ENCODE measurements around the gene COL13A1.

Gene COL13A1

DNA sequence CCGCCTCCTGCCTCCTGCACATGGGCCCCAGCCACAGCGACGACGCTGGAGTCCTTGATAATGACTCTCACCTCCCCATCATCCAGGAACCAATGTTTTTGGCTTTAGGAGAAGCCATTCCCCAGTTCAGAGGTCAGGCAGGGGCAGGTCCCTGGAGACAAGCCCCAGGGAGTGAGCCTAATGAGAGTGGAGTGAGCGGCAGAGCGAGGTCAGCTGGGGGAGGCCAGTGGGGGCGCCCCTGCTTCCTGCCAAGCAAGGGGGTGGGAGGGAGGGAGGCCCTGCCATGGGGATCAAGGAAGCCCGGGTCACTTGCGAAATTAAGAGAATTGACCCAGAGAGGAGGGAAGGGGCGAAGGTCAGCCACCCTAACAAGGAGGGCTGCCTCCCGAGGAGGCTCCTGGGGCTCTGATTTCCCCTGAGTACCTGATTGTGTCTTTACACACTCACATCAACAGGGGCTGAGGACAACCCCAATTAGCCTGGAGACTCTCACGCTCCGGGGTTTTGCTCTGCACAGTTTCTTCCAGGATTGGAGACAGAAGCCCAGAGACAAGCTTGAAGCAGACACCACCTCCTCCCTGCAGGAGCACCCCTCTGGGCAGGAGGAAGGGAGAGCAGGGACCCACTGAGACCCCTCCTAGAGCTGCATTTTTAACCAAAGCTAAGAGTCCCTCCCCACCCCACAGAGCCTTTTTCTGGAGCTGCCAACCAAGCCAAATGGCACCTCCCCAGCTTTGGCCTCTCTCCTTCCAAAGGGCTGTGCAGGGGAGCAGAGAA lies 112.1 kb downstream of the COL13A1 start:
- no peak for DNase-seq

GRCh38 chr10:69914398-69915214 lies 112.9 kb downstream of the COL13A1 start:
- DNase-seq, result peak; percentile 12 to 33

GRCh38 chr10:69915215-69915560 lies 113.5 kb downstream of the COL13A1 start:
- no peak for DNase-seq

DNA sequence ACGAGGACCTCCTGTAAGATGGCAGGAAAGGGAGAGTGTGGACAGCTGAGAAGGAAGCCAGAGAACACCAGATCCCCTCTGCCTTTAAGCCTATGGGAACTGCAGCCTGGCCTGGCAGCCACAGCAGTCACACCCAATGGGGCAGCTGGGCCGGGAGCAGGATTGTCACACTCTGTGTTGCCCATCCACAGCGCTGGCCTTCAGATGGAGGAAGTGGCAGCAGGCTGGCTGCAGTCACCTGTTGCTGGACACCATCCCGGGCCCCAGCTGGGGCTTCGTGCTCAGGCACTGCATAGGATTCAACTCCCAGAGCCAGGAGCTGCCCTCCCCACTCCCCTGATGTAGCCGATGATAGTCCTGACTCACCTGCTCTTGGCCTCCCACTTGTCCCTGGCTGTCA lies 114.4 kb downstream of the COL13A1 start:
- DNase-seq, result no peak

GRCh38 chr10:69918036-69918435 lies 116.3 kb downstream of the COL13A1 start:
- DNase-seq, result no peak

- DNase-seq, result no peak
Observed at GRCh38 chr10:69919250-69919649, 117.5 kb downstream of the COL13A1 start.

DNA sequence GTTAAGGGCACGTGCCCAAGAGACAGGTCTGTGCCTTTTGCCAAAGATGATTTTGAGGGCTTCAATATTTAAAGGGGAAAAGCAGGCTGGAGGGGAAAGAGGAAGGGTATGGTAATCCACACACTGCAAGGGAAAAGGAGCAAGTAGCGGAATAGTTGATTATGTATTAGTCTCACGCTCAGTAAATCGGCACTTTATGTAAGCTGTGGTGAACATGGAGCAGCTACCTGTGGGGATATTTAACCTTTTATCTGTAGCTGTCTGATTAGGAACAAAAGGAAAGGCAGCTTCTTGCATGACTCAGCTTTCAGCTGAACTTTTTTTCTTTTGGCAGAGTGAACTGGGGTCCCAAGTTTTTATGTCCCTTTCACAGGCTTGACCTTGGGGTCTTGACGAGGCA lies 123.4 kb downstream of the COL13A1 start:
- no peak for DNase-seq

GRCh38 chr10:69928339-69928738 lies 126.6 kb downstream of the COL13A1 start:
- DNase-seq, result no peak

DNA sequence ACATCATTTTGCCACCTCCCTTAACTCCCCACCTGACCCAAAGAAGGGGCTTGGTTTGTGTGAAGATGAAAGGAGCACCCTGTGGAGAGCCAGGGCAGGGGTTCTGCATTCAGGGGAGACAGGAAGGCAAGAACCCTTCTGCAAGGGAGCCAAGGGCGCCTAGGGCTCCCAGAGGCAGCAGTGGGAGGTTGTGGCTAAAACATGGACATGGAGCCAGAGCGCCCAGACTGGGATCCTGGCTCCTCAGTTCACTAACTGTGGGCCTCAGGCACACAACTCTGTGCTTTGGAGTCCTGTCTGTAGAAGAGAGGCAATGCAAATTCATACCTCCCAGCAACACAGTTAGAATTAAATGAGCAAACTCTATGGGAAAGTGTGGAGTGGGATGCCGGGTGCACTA lies 127.9 kb downstream of the COL13A1 start:
- no peak for DNase-seq

DNA sequence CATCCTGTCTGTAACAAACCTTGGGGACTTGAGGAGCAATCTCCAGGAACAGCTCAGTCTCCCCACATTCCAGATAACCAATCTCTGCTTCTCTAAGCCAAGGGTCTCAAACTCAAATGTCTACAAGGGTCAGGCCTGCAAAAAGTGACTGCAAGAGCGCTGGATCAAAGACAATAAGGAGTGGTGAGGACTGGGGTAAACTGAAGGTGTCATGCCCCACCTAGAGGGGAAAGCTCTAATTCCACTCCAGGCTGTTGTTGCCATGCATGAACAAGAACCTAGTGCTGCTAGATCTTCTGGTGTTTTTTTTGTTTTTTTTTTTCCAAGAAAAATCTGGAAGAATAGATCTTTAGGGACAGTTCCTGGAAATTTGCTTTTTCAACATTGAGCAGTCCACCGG lies 133.1 kb downstream of the COL13A1 start:
- no peak for DNase-seq

- DNase-seq, result no peak
Observed at GRCh38 chr10:69936091-69936490, 134.4 kb downstream of the COL13A1 start.

DNA sequence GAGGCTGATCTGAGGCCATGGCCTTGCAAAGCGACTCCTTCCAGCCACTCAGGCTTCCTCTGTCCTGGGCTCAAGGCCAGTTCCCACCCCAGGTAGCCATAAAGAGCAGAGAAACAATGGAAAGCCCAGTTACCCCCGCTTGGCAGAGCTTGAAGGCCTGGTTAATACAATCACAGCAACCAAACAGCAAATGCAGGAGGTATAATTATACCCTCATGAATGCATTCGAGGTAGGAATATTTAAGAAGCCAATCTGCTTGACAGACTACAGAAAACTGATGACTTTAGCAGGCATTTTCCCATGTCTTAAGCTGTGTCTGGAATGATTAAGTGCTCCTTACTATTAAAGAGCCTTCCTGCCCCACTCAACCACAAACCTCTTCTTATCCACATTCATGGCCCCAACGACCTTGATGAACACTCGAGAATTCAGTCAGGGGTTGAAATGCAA lies 136.9 kb downstream of the COL13A1 start:
- DNase-seq, result no peak

GRCh38 chr10:69939061-69939460 lies 137.4 kb downstream of the COL13A1 start:
- DNase-seq, result no peak

GRCh38 chr10:69939481-69939880 lies 137.8 kb downstream of the COL13A1 start:
- no peak for DNase-seq

DNA sequence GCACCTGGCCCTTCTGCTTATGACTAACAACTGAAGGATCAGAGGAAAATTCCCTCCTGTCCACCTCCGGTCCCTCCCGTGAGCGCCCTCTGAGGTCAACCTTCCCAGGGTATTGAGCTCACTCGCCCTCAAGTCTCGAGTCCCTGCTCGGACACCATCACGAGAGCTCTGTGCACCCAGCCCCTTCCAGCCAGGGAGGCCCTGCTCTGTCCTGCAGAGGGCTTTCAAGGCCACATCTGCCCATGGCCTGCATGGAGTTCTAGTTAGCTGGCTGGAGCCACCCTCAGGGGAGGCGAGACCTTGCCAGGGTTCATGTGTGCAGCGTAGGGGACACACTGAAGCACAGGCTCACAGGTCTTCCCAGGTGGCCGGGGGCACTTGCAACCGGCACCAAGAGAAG lies 140.0 kb downstream of the COL13A1 start:
- DNase-seq, result no peak

GRCh38 chr10:69943292-69943820 lies 141.7 kb downstream of the COL13A1 start:
- no peak for DNase-seq

DNA sequence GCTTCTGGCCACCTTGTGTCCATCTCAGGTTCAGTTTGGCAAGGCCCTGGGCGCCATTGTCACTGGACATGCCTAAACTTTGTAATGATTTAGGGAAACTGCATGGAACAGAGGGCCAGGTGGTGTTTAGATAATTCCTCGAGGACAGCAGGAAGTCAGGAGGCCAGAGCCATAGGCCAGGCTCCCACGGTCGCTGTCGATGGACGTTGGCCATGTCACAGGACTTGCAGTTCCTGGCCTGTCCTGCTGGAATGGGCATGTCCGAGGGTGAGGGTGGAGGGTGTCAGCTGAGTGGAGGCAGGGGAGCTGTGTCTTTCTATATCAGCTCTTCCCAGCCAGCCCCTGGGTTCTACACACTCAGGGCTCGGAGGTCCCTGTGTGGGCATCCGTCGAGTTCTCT lies 143.1 kb downstream of the COL13A1 start:
- no peak for DNase-seq

DNA sequence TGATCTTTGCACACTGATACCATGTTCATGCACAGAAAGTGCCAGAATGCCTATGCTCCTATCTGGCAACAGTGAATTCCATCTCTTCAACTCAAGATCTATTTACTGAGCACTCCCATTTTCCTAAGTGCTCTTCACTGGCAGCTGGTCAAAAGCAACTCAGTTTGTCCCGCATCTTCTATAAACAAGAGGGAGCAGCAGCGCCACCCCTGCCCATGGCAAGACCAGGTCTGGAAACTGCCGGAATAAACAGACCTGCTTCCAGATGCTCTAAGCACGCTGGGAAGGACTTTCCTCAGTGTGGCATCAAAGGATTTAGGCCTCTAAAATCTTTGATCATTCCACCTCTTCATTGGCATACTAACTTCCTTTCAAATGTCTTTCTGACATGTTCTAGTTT lies 146.6 kb downstream of the COL13A1 start:
- no peak for DNase-seq

GRCh38 chr10:69949770-69950169 lies 148.1 kb downstream of the COL13A1 start:
- no peak for DNase-seq

DNA sequence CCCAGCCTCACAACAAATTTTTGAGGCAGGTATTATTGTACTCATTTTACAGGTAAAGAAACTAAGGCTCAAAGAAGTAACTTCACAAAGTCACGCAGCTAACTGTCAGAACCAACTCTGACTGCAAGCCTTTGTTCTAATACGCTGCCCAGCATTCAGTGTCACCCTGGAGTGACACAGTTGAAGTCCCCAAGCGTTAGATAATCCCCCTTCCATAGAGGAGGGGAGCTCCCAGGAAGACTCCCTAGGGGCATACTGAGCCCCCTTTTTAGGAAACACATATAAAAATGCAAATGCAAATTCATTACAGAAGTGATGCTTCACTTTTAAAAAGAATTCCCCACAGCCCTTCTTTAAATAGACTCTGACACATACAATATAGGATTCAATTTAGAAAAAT lies 150.0 kb downstream of the COL13A1 start:
- no peak for DNase-seq

DNA sequence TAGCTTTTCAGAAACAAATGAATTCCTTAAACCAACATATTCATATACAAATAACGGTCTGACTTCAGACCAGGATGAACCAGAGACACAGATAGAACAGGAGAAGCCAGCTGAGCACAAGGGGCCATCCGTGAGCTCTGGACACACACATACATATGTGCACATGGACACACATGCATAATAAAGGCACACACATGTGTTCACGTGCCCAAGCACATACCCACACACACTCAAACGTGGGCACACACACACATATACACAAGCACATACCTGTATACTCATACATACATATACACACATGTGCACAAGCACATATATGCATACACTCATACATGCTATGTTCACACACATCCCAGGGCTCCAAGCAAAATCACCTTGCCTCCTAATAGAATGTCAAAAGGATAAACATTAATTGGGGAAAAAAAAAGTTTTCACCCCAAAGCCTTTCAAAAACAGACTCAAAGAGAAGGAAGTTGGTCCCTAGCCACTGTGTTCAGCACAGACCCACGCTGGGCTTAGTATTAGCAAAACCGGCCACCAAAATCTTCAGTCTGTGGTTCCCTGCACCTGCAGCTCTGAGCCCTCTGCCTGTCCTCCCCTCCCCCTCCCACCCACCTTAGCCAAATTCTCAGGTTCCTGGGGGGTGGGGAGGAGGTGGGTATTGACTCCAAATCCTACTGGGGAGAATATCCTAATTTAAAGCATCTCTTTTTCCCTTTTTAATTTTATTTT lies 150.5 kb downstream of the COL13A1 start:
- DNase-seq, result no peak

GRCh38 chr10:69952821-69953221 lies 151.1 kb downstream of the COL13A1 start:
- no peak for DNase-seq

GRCh38 chr10:69953851-69954250 lies 152.1 kb downstream of the COL13A1 start:
- DNase-seq, result no peak
